Measurements from ENCODE around the gene GLIS1.

DNA sequence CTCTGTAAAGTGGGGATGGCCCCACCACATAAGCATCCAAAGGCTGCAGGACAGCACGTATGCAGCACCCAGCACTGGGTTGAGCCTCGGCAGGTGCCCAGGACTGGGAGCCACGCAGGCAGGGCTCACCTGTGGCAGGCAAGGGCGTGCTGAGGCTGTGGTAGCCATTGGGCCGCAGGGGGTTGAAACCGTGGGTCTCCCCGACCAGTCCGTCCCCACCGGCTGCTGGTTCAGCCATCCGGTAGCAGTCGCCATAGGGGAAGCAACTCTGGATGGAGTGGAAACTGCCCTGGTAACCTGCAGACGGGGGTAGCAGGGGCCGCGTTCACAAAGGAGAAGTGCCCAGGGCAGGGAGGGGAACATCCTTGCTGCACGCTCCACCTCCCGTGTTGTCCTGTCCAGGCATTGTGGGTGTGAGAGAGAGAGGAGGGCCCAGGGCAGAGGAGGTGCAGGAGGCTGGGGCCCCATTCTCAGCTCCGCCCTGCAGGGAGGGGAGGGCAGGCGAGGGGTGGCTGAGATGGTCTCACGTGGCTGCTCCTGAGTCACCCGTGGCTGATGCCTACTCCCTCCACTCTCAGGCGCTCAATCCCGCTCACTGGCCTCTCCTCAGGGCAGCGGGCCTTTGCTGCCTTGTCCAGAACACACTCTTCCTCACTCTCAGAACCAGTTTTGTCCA lies 229.8 kb downstream of the GLIS1 start:
- TF ChIP-seq ELF1 (IDR thresholded peaks at IDR 0.05; ENCODE audit: borderline replicate concordance, low read depth) (no peak), JUND (IDR thresholded peaks at IDR 0.05) (no peak), POLR2A (IDR thresholded peaks at IDR 0.05; ENCODE audit: borderline replicate concordance, extremely low read depth, insufficient read depth, insufficient read length) (no peak), POLR2AphosphoS5 (IDR thresholded peaks at IDR 0.05; ENCODE audit: low read depth, low read length) (no peak), EZH2 (IDR thresholded peaks at IDR 0.05) (no peak), SP1 (IDR thresholded peaks at IDR 0.05; ENCODE audit: low read depth) (no peak), YY1 (IDR thresholded peaks at IDR 0.05; ENCODE audit: extremely low read depth, insufficient replicate concordance, low read depth, low read length) (no peak), CEBPB (IDR thresholded peaks at IDR 0.05; ENCODE audit: low read depth) (no peak), CBX3 (IDR thresholded peaks at IDR 0.05; ENCODE audit: low read depth) (no peak), ZNF274 (IDR thresholded peaks at IDR 0.05; ENCODE audit: low read depth, low read length) (no peak)
- TF ChIP-seq, protein P1, sequence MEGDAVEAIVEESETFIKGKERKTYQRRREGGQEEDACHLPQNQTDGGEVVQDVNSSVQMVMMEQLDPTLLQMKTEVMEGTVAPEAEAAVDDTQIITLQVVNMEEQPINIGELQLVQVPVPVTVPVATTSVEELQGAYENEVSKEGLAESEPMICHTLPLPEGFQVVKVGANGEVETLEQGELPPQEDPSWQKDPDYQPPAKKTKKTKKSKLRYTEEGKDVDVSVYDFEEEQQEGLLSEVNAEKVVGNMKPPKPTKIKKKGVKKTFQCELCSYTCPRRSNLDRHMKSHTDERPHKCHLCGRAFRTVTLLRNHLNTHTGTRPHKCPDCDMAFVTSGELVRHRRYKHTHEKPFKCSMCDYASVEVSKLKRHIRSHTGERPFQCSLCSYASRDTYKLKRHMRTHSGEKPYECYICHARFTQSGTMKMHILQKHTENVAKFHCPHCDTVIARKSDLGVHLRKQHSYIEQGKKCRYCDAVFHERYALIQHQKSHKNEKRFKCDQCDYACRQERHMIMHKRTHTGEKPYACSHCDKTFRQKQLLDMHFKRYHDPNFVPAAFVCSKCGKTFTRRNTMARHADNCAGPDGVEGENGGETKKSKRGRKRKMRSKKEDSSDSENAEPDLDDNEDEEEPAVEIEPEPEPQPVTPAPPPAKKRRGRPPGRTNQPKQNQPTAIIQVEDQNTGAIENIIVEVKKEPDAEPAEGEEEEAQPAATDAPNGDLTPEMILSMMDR (IDR thresholded peaks at IDR 0.05 in 2 of 3, conservative IDR thresholded peaks at IDR 0.05 in 1 of 3; ENCODE audit: borderline replicate concordance in 1 of 3, insufficient read depth in 1 of 3, low read depth in 2 of 3, low read length in 2 of 3), result no peak
- TF ChIP-seq, protein P2, sequence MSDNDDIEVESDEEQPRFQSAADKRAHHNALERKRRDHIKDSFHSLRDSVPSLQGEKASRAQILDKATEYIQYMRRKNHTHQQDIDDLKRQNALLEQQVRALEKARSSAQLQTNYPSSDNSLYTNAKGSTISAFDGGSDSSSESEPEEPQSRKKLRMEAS (IDR thresholded peaks at IDR 0.05), result no peak
- TF ChIP-seq, protein P3, sequence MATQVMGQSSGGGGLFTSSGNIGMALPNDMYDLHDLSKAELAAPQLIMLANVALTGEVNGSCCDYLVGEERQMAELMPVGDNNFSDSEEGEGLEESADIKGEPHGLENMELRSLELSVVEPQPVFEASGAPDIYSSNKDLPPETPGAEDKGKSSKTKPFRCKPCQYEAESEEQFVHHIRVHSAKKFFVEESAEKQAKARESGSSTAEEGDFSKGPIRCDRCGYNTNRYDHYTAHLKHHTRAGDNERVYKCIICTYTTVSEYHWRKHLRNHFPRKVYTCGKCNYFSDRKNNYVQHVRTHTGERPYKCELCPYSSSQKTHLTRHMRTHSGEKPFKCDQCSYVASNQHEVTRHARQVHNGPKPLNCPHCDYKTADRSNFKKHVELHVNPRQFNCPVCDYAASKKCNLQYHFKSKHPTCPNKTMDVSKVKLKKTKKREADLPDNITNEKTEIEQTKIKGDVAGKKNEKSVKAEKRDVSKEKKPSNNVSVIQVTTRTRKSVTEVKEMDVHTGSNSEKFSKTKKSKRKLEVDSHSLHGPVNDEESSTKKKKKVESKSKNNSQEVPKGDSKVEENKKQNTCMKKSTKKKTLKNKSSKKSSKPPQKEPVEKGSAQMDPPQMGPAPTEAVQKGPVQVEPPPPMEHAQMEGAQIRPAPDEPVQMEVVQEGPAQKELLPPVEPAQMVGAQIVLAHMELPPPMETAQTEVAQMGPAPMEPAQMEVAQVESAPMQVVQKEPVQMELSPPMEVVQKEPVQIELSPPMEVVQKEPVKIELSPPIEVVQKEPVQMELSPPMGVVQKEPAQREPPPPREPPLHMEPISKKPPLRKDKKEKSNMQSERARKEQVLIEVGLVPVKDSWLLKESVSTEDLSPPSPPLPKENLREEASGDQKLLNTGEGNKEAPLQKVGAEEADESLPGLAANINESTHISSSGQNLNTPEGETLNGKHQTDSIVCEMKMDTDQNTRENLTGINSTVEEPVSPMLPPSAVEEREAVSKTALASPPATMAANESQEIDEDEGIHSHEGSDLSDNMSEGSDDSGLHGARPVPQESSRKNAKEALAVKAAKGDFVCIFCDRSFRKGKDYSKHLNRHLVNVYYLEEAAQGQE (IDR thresholded peaks at IDR 0.05; ENCODE audit: low read depth), result no peak
- TF ChIP-seq, protein P4, sequence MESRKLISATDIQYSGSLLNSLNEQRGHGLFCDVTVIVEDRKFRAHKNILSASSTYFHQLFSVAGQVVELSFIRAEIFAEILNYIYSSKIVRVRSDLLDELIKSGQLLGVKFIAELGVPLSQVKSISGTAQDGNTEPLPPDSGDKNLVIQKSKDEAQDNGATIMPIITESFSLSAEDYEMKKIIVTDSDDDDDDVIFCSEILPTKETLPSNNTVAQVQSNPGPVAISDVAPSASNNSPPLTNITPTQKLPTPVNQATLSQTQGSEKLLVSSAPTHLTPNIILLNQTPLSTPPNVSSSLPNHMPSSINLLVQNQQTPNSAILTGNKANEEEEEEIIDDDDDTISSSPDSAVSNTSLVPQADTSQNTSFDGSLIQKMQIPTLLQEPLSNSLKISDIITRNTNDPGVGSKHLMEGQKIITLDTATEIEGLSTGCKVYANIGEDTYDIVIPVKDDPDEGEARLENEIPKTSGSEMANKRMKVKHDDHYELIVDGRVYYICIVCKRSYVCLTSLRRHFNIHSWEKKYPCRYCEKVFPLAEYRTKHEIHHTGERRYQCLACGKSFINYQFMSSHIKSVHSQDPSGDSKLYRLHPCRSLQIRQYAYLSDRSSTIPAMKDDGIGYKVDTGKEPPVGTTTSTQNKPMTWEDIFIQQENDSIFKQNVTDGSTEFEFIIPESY (IDR thresholded peaks at IDR 0.05; ENCODE audit: extremely low read depth, insufficient replicate concordance, low read length), result no peak
